SU-DHL-6 (cell line): ENCODE results near the gene RAD51D.

Experiments
- EZH2phosphoT487 ChIP-seq: fragments of 200-600 bp; sonication (generic), shearing (Covaris generic); conservative IDR thresholded peaks from 2 replicates; pipeline ENCODE4 v1.6.1; 2018; ENCODE audit warnings: mild to moderate bottlenecking, antibody characterized with exemption, low read length, moderate library complexity, mixed read lengths
- TF ChIP-seq, protein P1 (sequence below): fragments of 200-600 bp; sonication (generic); IDR thresholded peaks from one replicate; pipeline ENCODE4 v1.5.1; 2017; ENCODE audit warnings: antibody characterized with exemption, mild to moderate bottlenecking, low read length, moderate library complexity; ENCODE audit not compliant: insufficient read depth, poor library complexity, severe bottlenecking

DNA sequence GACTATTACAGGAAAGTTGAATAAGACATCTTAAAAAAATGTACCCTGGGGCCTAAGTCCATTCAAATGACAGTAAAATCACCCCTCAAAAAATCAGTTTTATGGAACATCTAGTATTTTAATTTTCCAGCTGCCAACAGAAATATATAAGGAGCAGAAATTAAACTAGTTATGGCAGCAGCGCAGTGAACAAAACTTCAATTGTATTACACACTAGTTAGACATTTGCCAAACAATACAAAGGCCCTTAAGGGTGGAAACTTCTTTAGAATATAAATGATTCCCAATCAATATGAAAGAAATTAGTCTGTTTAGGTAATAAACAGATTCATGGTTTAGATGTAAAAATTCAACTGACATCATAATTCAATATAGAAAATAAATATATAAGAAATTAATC, 38.0 kb downstream of the RAD51D start:
- TF ChIP-seq, protein P1, sequence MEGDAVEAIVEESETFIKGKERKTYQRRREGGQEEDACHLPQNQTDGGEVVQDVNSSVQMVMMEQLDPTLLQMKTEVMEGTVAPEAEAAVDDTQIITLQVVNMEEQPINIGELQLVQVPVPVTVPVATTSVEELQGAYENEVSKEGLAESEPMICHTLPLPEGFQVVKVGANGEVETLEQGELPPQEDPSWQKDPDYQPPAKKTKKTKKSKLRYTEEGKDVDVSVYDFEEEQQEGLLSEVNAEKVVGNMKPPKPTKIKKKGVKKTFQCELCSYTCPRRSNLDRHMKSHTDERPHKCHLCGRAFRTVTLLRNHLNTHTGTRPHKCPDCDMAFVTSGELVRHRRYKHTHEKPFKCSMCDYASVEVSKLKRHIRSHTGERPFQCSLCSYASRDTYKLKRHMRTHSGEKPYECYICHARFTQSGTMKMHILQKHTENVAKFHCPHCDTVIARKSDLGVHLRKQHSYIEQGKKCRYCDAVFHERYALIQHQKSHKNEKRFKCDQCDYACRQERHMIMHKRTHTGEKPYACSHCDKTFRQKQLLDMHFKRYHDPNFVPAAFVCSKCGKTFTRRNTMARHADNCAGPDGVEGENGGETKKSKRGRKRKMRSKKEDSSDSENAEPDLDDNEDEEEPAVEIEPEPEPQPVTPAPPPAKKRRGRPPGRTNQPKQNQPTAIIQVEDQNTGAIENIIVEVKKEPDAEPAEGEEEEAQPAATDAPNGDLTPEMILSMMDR = no peak
- TF ChIP-seq EZH2phosphoT487 = no peak
